Measurements from ENCODE around the gene GRID1. TPM values are rescaled to one million over a fixed set of nuclear protein-coding genes. Genes with fewer than 3 reads are reported as not detected.
A peak's percentile ranks its signal among the peaks of the same experiment; 100 is the strongest.

Gene GRID1
- total RNA-seq, 1 donor from 2014 or later: under 0.01 TPM

DNA sequence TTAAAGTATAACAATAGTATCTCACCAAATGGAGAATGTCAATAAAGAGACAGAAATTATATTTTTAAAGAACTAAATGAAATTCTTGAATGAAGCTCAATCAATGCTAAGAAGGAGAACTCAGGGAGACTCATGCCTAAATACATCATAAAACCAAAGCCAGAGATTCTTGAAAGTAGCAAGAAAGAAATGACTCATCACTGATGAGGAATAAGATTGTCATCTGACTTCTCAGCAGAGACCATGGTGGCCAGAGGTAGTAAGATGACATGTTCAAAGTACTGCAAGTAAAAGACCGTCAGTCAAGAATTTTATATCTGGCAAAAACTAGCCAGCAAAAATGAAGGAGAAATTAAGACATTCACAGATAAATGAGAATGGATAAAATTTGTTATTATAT lies 399.0 kb downstream of the GRID1 start:
- TF ChIP-seq CTCF (IDR thresholded peaks at IDR 0.05; ENCODE audit: insufficient read depth, low read length, severe bottlenecking): no peak
- DNase-seq (ENCODE audit: low read depth) (peak; percentile 89), FAIRE-seq (no peak)
- Histone ChIP-seq H3K27me3 (ENCODE audit: control insufficient read depth, insufficient read depth, low read length) (no peaks in the 10 kb centered on the region), H3K36me3 (ENCODE audit: control insufficient read depth, insufficient read depth, low read length) (no peaks in the 10 kb centered on the region), H3K4me3 (ENCODE audit: low read depth, low read length) (no peak overlapping the region)

DNA sequence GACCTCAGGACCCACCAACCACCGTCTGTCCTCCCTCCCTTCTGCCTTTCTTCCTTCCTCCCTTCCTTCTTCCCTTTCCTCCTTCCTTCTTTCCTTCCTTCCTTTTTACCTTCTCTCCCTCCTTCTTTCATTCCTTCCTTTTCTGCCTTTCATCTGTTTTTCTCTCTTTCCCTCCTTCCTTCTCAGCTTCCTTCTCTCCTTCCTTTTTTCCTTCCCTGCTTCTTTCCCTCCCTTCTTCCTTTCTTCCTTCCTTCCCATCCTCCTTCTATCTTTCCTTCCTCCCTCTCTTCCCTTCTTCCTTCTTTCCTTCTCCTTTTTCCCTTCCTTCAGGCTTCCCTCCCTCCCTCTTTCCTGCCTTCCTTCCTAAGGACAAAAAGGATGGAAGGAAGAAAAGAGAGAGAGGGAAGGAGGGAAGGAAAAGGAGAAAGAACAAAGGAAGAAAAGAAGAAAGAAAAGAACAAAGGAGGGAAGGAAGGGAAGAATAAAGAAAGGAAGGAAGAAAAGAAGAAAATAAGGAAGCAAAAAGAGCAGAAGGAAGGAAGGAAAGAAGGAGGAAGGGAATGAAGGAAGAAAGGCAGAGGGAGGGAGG lies 405.0 kb downstream of the GRID1 start:
- Histone ChIP-seq H3K4me3 (ENCODE audit: low read depth, low read length) (no peak overlapping the region), H3K27me3 (ENCODE audit: control insufficient read depth, insufficient read depth, low read length) (peaks cover 3% of the 10 kb centered on the region), H3K36me3 (ENCODE audit: control insufficient read depth, insufficient read depth, low read length) (no peaks in the 10 kb centered on the region)
- DNase-seq (ENCODE audit: low read depth): no peak
- FAIRE-seq: no peak
- no peak for TF ChIP-seq CTCF (IDR thresholded peaks at IDR 0.05; ENCODE audit: insufficient read depth, low read length, severe bottlenecking)

DNA sequence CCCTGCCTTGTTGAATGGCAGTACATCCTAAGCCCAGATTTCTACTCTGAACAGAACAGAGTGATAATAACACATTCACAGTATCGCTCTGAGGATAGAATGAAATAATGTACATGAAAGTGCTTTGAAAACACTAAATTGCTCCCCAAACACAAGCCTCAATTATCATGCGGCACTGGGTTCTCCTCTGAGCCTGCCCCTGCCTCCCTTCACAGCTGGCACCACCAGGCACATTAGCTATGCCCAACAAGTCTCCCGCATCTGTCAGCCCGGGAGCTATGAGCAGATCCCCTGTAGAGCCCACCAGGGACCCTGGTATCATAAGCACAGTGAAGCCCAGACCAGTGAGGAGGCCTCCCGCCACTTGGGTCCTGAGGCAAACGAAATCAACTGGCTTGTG lies 405.5 kb downstream of the GRID1 start:
- Histone ChIP-seq H3K36me3 (ENCODE audit: control insufficient read depth, insufficient read depth, low read length) (no peaks in the 10 kb centered on the region), H3K27me3 (ENCODE audit: control insufficient read depth, insufficient read depth, low read length) (peaks cover 3% of the 10 kb centered on the region), H3K4me3 (ENCODE audit: low read depth, low read length) (no peak overlapping the region)
- FAIRE-seq (no peak), DNase-seq (ENCODE audit: low read depth) (no peak)
- TF ChIP-seq CTCF (IDR thresholded peaks at IDR 0.05; ENCODE audit: insufficient read depth, low read length, severe bottlenecking): no peak

DNA sequence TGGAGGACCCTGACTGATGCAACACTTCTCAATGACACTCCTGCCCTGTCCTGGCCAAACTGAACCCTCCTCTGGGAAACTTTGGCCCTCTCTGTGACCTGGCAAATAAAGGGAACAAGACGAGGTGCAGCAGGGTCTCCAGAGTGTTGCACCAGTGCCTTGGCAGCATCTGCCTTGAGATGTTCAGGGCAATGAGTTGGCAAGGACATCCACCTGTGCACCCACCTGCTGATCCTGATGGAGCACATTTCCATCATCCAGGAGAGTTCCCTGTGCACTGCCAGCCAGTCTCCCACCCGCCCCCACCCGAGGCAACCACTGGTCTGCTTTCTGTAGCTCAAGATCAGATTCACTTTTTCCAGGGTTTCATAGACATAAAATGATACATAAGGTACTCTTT lies 407.4 kb downstream of the GRID1 start:
- FAIRE-seq (no peak), DNase-seq (ENCODE audit: low read depth) (no peak)
- Histone ChIP-seq H3K36me3 (ENCODE audit: control insufficient read depth, insufficient read depth, low read length) (no peaks in the 10 kb centered on the region), H3K27me3 (ENCODE audit: control insufficient read depth, insufficient read depth, low read length) (peaks cover 3% of the 10 kb centered on the region), H3K4me3 (ENCODE audit: low read depth, low read length) (no peak overlapping the region)
- no peak for TF ChIP-seq CTCF (IDR thresholded peaks at IDR 0.05; ENCODE audit: insufficient read depth, low read length, severe bottlenecking)

DNA sequence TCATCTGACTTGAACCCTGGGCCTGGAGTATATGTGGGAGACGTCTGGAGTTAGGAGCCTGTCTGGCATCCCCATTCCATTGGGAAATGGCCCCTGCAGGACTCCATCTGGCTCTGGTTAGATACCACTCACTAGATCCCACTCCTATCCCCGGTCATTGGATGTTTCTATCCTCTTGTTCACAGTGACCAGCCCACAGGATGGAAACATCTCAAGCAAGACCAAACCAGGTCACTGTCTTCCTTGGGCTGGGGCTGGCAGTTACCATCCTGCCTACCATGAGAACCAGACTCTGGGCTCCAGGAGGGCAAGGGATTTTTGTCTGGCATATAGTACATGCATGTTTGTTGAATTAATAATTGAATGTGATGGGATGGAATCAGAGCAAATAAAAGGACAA lies 415.7 kb downstream of the GRID1 start:
- no peak for DNase-seq (ENCODE audit: low read depth)
- no peak for TF ChIP-seq CTCF (IDR thresholded peaks at IDR 0.05; ENCODE audit: insufficient read depth, low read length, severe bottlenecking)
- no peak for FAIRE-seq
- Histone ChIP-seq H3K36me3 (ENCODE audit: control insufficient read depth, insufficient read depth, low read length) (no peaks in the 10 kb centered on the region), H3K4me3 (ENCODE audit: low read depth, low read length) (no peak overlapping the region), H3K27me3 (ENCODE audit: control insufficient read depth, insufficient read depth, low read length) (no peaks in the 10 kb centered on the region)

GRCh38 chr10:85946713-85947326 lies 419.8 kb downstream of the GRID1 start:
- TF ChIP-seq CTCF (IDR thresholded peaks at IDR 0.05; ENCODE audit: insufficient read depth, low read length, severe bottlenecking): no peak
- no peak overlapping the region for H3K4me3 ChIP-seq (ENCODE audit: low read depth, low read length)
- DNase-seq (ENCODE audit: low read depth) (no peak), FAIRE-seq (no peak)
- H3K36me3 ChIP-seq (ENCODE audit: control insufficient read depth, insufficient read depth, low read length): no peaks in the 10 kb centered on the region
- no peaks in the 10 kb centered on the region for H3K27me3 ChIP-seq (ENCODE audit: control insufficient read depth, insufficient read depth, low read length)

Measured in bronchial epithelial cell (primary cell).